Nephron progenitor cell (in vitro differentiated cells): ENCODE measurements around the gene ZMIZ1.

Experiments
- DNase-seq: peaks from one replicate; pipeline ENCODE4 v3.0.0; 2021
- H3K27ac Mint-ChIP-seq: 2 replicates; pipeline ENCODE4 v1.8.0; 2021; ENCODE audit warnings: mild to moderate bottlenecking, moderate library complexity, mixed read lengths
- H3K27me3 Mint-ChIP-seq: 2 replicates; pipeline ENCODE4 v1.8.0; 2021; ENCODE audit warnings: mild to moderate bottlenecking, low read depth, mixed read lengths; ENCODE audit not compliant: poor library complexity
- H3K36me3 Mint-ChIP-seq: 2 replicates; pipeline ENCODE4 v1.8.0; 2021; ENCODE audit warnings: low read depth, mixed read lengths
- H3K4me1 Mint-ChIP-seq: 2 replicates; pipeline ENCODE4 v1.8.0; 2021; ENCODE audit warnings: mixed read lengths
- H3K4me3 Mint-ChIP-seq: 2 replicates; pipeline ENCODE4 v1.8.0; 2021; ENCODE audit warnings: mild to moderate bottlenecking, moderate library complexity, mixed read lengths
- H3K9me3 Mint-ChIP-seq: 2 replicates; pipeline ENCODE4 v1.8.0; 2021; ENCODE audit warnings: mild to moderate bottlenecking, moderate library complexity, mixed read lengths
- TF ChIP-seq, protein P1 (sequence below): fragments of 200-600 bp; sonication (generic); IDR thresholded peaks from 2 replicates; pipeline ENCODE4 v1.5.0; 2021; ENCODE audit warnings: antibody characterized with exemption

The ZMIZ1 gene

GRCh38 chr10:79299397-79300241 is 230.9 kb downstream of the ZMIZ1 start:
- peaks cover 61% of the 10 kb centered on the region for H3K36me3 Mint-ChIP-seq
- no peaks in the 10 kb centered on the region for H3K27me3 Mint-ChIP-seq
- TF ChIP-seq, protein P1, sequence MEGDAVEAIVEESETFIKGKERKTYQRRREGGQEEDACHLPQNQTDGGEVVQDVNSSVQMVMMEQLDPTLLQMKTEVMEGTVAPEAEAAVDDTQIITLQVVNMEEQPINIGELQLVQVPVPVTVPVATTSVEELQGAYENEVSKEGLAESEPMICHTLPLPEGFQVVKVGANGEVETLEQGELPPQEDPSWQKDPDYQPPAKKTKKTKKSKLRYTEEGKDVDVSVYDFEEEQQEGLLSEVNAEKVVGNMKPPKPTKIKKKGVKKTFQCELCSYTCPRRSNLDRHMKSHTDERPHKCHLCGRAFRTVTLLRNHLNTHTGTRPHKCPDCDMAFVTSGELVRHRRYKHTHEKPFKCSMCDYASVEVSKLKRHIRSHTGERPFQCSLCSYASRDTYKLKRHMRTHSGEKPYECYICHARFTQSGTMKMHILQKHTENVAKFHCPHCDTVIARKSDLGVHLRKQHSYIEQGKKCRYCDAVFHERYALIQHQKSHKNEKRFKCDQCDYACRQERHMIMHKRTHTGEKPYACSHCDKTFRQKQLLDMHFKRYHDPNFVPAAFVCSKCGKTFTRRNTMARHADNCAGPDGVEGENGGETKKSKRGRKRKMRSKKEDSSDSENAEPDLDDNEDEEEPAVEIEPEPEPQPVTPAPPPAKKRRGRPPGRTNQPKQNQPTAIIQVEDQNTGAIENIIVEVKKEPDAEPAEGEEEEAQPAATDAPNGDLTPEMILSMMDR = no peak
- no peaks in the 10 kb centered on the region for H3K9me3 Mint-ChIP-seq
- no peak for DNase-seq
- peaks cover 1% of the 10 kb centered on the region for H3K4me1 Mint-ChIP-seq
- no peak overlapping the region for H3K27ac Mint-ChIP-seq
- H3K4me3 Mint-ChIP-seq = no peak overlapping the region

DNA sequence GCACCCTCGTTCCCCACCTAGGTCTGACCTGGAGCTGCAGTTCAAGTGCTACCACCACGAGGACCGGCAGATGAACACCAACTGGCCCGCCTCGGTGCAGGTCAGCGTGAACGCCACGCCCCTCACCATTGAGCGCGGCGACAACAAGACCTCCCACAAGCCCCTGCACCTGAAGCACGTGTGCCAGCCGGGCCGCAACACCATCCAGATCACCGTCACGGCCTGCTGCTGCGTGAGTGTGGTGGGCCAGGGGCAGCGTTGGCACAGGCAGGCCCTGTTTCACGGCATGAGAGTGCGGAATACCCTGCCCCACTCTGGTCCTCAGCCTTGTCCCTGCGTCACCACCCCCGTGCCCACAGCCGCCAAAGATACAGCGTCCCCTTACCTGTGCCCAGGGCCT is 231.9 kb downstream of the ZMIZ1 start:
- Mint-ChIP-seq H3K27ac (no peak overlapping the region), H3K27me3 (no peaks in the 10 kb centered on the region), H3K4me3 (no peak overlapping the region), H3K36me3 (peaks cover 57% of the 10 kb centered on the region), H3K4me1 (peaks cover 4% of the 10 kb centered on the region), H3K9me3 (no peaks in the 10 kb centered on the region)
- no peak for DNase-seq
- TF ChIP-seq, protein P1 = no peak

DNA sequence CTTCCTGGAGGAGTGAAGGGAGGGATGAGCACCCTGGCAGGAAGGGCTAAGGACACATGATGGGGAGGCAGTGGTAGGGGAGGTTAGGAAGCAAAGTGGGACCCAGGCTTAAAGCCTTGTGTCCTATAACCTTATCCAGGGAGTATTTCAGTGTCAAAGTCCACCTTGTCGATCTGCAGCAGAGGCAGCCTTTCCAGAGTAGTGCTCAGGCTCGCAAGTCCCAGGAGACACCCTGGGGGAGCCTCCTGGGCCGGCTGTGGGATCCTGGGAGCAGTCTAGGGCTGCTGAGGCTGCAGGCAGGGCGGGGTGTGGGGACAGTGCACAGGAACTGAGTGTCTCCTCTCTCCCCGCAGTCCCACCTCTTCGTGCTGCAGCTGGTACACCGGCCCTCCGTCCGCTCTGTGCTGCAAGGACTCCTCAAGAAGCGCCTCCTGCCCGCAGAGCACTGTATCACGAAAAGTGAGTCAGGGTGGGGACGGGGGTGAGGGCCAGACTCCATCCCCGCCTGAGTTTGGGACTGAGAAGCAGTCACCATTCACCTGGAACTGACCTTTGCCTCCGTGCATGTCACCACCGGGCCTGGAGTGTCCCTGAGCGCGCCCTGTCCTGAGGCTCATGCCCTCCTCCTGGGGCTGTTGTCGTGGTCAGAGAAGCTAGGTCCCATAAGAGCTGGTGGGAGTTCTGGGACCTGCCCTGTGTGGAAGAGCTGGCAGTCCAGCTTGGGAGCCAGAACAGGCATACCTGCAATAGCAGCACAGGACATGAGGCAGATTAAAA is 233.2 kb downstream of the ZMIZ1 start:
- DNase-seq = no peak
- TF ChIP-seq, protein P1 = no peak
- H3K36me3 Mint-ChIP-seq = peaks cover 46% of the 10 kb centered on the region
- no peaks in the 10 kb centered on the region for H3K9me3 Mint-ChIP-seq
- H3K27me3 Mint-ChIP-seq = no peaks in the 10 kb centered on the region
- peaks cover 4% of the 10 kb centered on the region for H3K4me1 Mint-ChIP-seq
- no peak overlapping the region for H3K4me3 Mint-ChIP-seq
- H3K27ac Mint-ChIP-seq = no peak overlapping the region

DNA sequence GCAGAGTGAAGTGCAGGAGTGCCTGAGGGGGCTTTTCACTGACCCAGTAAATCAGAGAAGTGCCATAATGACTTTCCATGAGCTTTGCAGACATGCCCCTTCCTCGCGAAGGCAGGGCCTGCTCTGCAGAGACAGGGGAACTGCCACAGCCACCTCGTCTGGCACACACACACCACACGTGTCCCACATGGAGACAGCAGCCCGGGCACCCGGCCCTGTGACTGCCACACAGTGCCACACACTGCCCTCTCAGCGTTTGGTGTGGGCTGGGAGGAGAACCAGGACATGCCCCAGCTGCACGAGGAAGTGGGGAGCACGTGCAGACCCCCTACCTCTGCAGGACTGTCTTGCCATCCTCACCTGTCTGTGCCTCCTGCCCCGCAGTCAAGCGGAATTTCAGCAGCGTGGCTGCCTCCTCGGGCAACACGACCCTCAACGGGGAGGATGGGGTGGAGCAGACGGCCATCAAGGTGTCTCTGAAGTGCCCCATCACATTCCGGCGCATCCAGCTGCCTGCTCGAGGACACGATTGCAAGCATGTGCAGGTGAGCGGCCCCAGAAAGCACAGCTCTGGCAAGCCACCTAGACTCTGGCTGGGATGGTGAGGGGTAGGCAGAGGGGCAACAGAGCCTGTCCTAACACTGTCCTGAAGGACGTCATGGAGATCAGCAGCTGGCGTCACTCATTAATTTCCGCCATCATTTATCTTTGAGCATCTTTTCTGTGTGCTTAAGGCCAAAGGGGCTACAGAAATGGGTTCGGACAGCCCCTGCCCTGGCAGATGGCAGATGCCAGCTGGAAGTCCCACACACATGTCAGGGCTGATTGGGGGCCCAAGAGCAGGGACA is 235.1 kb downstream of the ZMIZ1 start:
- H3K9me3 Mint-ChIP-seq = no peaks in the 10 kb centered on the region
- H3K27ac Mint-ChIP-seq = peak overlapping the region; percentile 36
- no peaks in the 10 kb centered on the region for H3K27me3 Mint-ChIP-seq
- peaks cover 4% of the 10 kb centered on the region for H3K4me1 Mint-ChIP-seq
- TF ChIP-seq, protein P1 = no peak
- peaks cover 45% of the 10 kb centered on the region for H3K36me3 Mint-ChIP-seq
- DNase-seq = no peak
- no peak overlapping the region for H3K4me3 Mint-ChIP-seq

DNA sequence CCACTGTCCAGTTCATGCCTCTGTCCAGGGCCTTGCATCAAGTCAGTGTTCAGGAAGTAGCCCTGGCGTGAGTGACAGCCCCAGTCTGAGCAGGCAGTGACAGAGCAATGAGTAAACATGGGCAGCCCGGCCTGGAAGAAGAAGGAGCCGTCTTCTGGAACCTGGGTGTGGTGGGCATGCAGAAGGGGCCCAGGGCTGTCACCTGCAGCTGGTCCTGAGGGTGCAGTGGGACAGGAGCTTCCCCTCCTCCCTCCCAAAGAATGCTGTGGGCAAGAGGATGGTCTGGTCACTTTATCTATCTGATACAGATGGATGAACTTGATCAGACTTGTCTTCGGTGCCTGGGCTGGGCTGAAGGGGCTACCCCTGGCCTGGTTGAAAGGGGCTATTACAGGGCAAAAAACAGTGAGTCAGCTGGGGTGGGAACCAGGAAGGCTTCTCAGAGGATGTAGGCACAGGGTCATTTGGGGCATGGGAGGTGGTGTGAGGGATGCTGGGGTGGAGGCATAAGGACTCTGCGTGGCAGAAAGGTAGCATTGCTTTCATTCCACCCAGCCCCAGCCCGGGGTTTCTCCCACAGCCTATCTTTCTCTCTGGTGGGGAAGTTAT is 235.8 kb downstream of the ZMIZ1 start:
- Mint-ChIP-seq H3K27me3 (no peaks in the 10 kb centered on the region), H3K27ac (no peak overlapping the region), H3K4me3 (no peak overlapping the region), H3K36me3 (peaks cover 44% of the 10 kb centered on the region), H3K9me3 (no peaks in the 10 kb centered on the region), H3K4me1 (peaks cover 8% of the 10 kb centered on the region)
- no peak for DNase-seq
- TF ChIP-seq, protein P1 = no peak
